Iris pigment epithelial cell (primary cell): Measurements from ENCODE around the gene TBC1D2.
"Not testable (repeated sequence)": the region's sequence is repeated elsewhere in the genome, so short reads cannot be mapped to it uniquely, and the experiment has no call there.

ENCODE experiments used
- DNase-seq: peaks from one replicate; pipeline ENCODE4 v3.0.0-alpha.2; 2011; ENCODE audit warnings: low read depth

Gene TBC1D2

GRCh38 chr9:98255578-98256296, at the start of gene TBC1D2:
Gene TBC1D2 (minus strand): TSS chr9:98255649. CDS start chr9:98255541, 108 bp downstream.
- peak; percentile 92 for DNase-seq

GRCh38 chr9:98304381-98304780, 48.9 kb upstream of the TBC1D2 start:
- DNase-seq = no peak

GRCh38 chr9:98303633-98304125, 48.2 kb upstream of the TBC1D2 start:
- no peak for DNase-seq

GRCh38 chr9:98302938-98303632, 47.6 kb upstream of the TBC1D2 start:
- DNase-seq = no peak

- no peak for DNase-seq
Observed at GRCh38 chr9:98302150-98302549, 46.7 kb upstream of the TBC1D2 start.

GRCh38 chr9:98300611-98301010, 45.2 kb upstream of the TBC1D2 start:
- DNase-seq = no peak

- no peak for DNase-seq
Observed at GRCh38 chr9:98298476-98298875, 43.0 kb upstream of the TBC1D2 start.

- DNase-seq = no peak
Observed at GRCh38 chr9:98295824-98296223, 40.4 kb upstream of the TBC1D2 start.

GRCh38 chr9:98291820-98292219, 36.4 kb upstream of the TBC1D2 start:
- DNase-seq = no peak

- DNase-seq = no peak
Observed at GRCh38 chr9:98290411-98290810, 35.0 kb upstream of the TBC1D2 start.

- DNase-seq = no peak
Observed at GRCh38 chr9:98289614-98290201, 34.3 kb upstream of the TBC1D2 start.

- DNase-seq = no peak
Observed at GRCh38 chr9:98288881-98289280, 33.4 kb upstream of the TBC1D2 start.

- DNase-seq = no peak
Observed at GRCh38 chr9:98287384-98287783, 31.9 kb upstream of the TBC1D2 start.

GRCh38 chr9:98285446-98285845, 30.0 kb upstream of the TBC1D2 start:
- no peak for DNase-seq

GRCh38 chr9:98284754-98285153, 29.3 kb upstream of the TBC1D2 start:
- no peak for DNase-seq

GRCh38 chr9:98283143-98283542, 27.7 kb upstream of the TBC1D2 start:
- not testable (repeated sequence) for DNase-seq

GRCh38 chr9:98281281-98281680, 25.8 kb upstream of the TBC1D2 start:
- no peak for DNase-seq

- no peak for DNase-seq
Observed at GRCh38 chr9:98280574-98280973, 25.1 kb upstream of the TBC1D2 start.

- DNase-seq = no peak
Observed at GRCh38 chr9:98280162-98280561, 24.7 kb upstream of the TBC1D2 start.

- no peak for DNase-seq
Observed at GRCh38 chr9:98276907-98277469, 21.5 kb upstream of the TBC1D2 start.

- DNase-seq = no peak
Observed at GRCh38 chr9:98275159-98275558, 19.7 kb upstream of the TBC1D2 start.

GRCh38 chr9:98272083-98272482, 16.6 kb upstream of the TBC1D2 start:
- DNase-seq = no peak

GRCh38 chr9:98271479-98271878, 16.0 kb upstream of the TBC1D2 start:
- DNase-seq = peak; percentile 23
